Neural progenitor cell (in vitro differentiated cells): ENCODE data around the gene TAF8.

ENCODE experiments used
- CTCF ChIP-seq: fragments of 200-600 bp; sonication (generic); IDR thresholded peaks from 2 replicates; pipeline ENCODE4 v1.5.1; 2017; ENCODE audit warnings: antibody characterized with exemption, mild to moderate bottlenecking
- EZH2 ChIP-seq: fragments of 200-600 bp; sonication (generic); IDR thresholded peaks from 2 replicates; pipeline ENCODE4 v1.6.1; 2017; ENCODE audit warnings: antibody characterized with exemption, mild to moderate bottlenecking, moderate library complexity
- EZH2phosphoT487 ChIP-seq: fragments of 200-600 bp; sonication (generic); IDR thresholded peaks from 2 replicates; pipeline ENCODE4 v1.6.1; 2017; ENCODE audit warnings: antibody characterized with exemption

DNA sequence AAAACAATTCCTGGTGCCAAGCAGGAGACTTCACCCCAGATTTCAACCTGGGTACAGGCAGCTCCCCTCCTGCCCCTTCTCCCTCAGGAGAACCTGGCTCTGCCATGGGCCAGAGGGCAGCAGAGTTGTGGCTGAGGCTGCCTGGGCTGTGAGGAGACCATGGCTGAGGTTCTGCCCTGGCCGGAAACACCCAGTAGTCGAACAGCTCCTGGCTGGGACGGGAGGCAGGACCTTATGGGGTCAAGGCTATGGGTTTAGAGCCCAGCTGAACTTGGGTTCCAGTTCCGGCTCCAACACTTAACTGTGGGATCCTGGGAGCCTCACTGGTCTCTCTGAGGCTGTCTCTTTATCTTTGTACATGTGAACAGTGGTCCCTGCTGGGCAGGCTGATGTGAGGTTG is 83.6 kb downstream of the TAF8 start:
- TF ChIP-seq CTCF (no peak), EZH2phosphoT487 (no peak), EZH2 (no peak)
